AG10803 (cell line): ENCODE data around the gene PRR23B.
"Not testable (repeated sequence)": the region's sequence is repeated elsewhere in the genome, so short reads cannot be mapped to it uniquely, and the experiment has no call there.

Source experiments
- DNase-seq: peaks from one replicate; pipeline ENCODE4 v3.0.0; 2010; ENCODE audit warnings: low read depth
- H3K4me3 ChIP-seq: 2 replicates; pipeline ENCODE4 v1.5.1; 2011; ENCODE audit warnings: mild to moderate bottlenecking, low read length, control low read depth
- TF ChIP-seq, protein P1 (sequence below): conservative IDR thresholded peaks from 2 replicates; pipeline ENCODE4 v1.5.1; 2011; ENCODE audit warnings: mild to moderate bottlenecking, low read length, control low read depth, inconsistent platforms

The PRR23B gene

DNA sequence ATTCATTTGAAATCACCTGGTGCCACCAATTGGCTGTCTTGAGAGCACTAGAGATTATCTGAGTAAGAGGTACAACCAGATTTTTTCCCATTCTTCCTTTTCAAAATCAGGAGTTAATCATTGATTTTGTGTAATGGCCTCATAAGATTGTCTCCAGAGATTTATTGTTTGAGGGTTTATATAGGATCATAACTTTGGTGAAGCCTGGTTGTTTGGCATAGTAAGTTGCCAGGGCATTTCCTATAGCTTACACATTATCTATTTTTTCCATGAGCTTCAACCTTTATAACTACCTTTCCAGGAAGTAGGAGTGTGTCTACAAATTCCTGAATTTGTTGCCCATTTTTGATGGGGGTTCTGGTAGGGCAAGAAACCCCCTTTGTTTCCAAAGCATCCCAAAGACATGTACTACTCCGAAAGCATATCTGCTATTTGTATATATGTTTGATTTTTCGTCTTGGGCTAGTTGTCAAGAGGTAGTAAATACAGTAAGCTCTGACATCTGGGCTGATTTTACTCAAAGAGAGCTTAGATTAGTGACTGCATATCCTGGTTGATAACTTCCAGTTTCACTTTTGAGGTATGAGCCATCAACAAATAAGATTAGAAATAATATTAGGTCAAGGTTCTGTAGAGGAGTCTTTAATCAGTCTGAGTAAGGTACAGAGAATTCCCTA lies 11.7 kb upstream of the PRR23B start:
- H3K4me3 ChIP-seq = no peak overlapping the region
- TF ChIP-seq, protein P1, sequence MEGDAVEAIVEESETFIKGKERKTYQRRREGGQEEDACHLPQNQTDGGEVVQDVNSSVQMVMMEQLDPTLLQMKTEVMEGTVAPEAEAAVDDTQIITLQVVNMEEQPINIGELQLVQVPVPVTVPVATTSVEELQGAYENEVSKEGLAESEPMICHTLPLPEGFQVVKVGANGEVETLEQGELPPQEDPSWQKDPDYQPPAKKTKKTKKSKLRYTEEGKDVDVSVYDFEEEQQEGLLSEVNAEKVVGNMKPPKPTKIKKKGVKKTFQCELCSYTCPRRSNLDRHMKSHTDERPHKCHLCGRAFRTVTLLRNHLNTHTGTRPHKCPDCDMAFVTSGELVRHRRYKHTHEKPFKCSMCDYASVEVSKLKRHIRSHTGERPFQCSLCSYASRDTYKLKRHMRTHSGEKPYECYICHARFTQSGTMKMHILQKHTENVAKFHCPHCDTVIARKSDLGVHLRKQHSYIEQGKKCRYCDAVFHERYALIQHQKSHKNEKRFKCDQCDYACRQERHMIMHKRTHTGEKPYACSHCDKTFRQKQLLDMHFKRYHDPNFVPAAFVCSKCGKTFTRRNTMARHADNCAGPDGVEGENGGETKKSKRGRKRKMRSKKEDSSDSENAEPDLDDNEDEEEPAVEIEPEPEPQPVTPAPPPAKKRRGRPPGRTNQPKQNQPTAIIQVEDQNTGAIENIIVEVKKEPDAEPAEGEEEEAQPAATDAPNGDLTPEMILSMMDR = no peak
- DNase-seq = no peak

DNA sequence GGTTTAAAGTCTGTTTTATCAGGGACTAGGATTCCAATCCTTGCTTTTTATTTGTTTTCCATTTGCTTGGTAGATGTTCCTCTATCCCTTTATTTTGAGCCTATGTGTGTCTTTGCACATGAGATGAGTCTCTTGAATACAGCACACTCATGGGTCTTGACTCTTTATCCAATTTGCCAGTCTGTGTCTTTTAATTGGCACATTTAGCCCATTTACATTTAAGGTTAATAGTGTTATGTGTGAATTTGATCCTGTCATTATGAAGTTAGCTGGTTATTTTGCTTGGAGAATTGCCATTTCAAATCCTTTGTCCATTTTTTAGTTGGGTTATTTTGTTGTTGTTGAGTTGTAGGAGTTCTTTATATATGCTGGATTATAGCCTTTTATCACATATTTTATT lies 9.8 kb upstream of the PRR23B start:
- H3K4me3 ChIP-seq, DNase-seq: not testable (repeated sequence)

DNA sequence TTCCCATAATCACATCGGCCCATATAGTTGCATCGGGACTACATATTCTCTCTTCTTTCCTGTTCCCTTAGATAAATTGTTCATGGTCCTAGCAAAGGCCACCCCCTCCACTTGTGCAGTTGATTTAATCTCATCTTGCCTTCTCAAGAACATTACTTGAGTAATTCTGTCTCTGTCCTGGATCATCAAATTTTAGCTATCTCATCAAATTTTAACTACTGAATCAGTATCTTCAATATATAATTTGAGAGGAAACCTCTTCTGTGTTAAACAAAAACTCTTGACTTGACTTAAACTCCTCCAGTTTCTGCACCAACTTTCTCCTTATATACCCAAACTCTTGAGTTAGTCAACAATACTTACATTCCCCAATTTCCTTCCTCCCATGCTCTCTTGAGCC lies 4.2 kb upstream of the PRR23B start:
- TF ChIP-seq, protein P1 = no peak
- no peak overlapping the region for H3K4me3 ChIP-seq
- no peak for DNase-seq

DNA sequence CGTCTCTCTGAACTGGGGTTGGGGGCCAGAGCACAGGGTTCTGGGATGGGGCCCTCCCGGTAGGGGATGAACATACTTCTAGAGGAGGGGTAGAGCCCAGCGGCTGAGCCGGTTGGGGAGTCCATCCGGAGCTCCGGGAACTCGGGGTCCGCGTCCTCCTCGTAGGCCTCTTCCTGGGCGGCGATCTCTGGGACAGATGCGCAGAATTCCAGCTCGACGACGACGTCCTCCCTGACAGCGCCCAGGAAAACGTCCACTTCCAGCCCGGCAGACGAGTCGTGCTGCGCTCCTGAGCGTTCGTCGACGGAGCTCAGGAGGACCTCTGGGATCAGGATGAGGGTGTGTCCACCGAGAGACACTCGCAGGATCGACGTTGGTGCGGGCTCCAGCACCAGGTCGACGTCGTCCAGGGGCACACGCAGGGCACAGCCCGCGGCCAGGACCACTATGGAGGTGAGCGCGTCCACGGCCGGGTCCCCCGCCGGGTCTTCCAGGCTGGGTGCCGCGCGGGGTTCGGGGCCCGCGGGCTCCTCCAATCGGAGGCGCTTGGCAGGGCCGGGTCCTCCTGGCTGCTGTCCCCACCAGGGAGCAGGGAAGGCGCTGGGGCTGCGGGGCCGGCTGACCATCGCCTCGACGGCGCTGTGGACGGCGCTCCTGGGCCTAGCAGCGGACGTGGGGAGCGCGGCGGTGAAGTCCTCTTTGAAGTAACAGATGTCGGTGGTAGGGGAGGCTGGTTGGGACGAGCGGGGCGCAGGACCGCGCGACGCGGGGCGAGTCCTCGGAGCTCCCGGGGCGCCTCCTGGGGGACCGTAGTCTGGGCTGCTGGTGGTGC lies 474 bp downstream of the PRR23B start:
- TF ChIP-seq, protein P1 = no peak
- no peak overlapping the region for H3K4me3 ChIP-seq
- DNase-seq = no peak

DNA sequence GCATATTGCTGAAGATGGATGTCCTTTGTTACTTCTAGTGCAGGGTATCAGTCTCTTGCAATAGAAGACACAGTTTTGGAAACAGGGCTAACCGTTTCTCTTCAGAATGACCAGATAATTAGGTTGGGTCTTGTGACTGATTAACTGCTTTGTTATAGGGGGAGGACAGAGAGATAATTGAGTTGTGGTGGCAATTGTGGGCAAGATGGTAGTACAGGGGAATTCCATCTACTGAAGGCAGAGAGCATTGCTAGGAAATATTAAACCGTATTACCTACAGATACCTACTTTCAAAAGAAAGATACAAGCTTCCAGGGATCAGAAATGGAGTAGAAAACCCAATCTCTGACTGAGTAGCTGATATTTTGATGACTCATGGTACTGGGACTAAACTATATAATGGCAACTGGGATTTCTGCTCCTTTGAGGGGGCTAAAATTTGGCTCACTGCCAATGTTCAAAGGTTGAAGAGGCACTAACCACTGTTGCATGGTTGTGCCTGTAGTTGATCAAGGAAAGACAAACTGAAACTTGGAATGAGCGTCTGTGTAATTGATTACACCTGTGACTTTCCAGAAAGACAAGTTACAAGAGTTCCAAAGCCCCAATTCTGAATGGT lies 4.2 kb downstream of the PRR23B start:
- DNase-seq = no peak

DNA sequence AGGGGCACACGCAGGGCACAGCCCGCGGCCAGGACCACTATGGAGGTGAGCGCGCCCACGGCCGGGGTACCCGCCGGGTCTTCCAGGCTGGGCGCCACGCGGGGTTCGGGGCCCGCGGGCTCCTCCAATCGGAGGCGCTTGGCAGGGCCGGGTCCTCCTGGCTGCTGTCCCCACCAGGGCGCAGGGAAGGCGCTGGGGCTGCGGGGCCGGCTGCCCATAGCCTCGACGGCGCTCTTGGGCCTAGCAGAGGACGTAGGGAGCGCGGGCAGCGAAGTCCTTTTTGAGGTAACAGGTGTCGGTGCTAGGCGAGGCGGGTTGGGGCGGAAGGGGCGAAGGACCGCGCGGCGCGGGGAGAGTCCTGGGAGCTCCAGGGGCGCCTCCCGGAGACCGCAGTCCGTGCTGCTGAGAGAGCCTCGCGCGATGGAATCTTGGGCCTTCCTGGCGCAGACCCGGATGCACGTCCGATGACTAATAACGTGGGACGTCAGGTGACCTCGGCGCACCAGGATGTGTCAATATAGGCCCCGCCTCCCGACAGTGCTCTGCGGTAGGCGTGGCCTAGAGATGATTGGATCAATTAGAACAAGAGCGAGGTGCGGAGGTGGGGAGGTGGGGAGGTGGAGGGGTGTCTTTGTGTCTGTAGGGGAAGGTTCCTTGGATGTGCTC lies 14.5 kb downstream of the PRR23B start, which contains the start of gene PRR23A:
Gene PRR23A (minus strand): TSS at position 218 of the 666 bp plus-strand sequence. CDS start 0 bp downstream, at position 218.
- no peak within 1 kb of the TSS for H3K4me3 ChIP-seq
- no peak for DNase-seq
- TF ChIP-seq, protein P1 = no peak

More for the DNA sequence above, 4.2 kb downstream of the PRR23B start:
- TF ChIP-seq, protein P1 = no peak
- no peak overlapping the region for H3K4me3 ChIP-seq

DNA sequence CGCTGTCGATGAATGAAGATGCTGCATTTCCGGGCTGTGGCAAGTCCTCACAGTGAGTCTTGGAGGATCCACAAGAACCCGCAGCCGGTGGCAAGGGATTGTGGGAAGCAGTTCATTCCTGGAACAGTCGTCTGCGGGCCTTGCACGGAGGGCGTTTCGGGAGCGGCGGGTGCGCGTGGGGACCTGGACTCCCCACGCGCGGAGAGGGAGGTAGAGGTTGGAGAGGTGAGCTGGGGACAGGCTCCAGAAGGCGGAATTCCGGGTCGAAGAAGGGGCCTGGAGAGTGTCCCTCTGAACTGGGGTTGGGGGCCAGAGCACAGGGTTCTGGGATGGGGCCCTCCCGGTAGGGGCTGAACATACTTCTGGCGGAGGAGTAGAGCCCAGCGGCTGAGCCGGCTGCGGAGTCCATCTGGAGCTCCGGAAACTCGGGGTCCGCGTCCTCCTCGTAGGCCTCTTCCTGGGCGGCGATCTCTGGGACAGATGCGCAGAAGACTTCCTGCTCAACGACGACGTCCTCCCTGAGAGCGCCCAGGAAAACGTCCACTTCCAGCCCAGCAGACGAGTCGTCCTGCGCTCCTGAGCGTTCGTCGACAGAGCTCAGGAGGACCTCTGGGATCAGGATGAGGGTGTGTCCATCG lies 15.3 kb downstream of the PRR23B start:
- TF ChIP-seq, protein P1 = no peak
- no peak overlapping the region for H3K4me3 ChIP-seq
- DNase-seq = no peak
